Adrenal gland (tissue), 5 donors: ENCODE measurements around the gene ANO10.

Experiments
- CTCF ChIP-seq, 6 experiments: fragments of 450-650 bp in 4 of 6; fragments of 200-600 bp in 2 of 6; sonication (generic) in 1 of 6; IDR thresholded peaks; 1 replicate in 5 of 6; 2 replicates in 1 of 6; pipeline versions ENCODE4 v1.5.1 to v1.8.0; 2016 to 2021; ENCODE audit warnings: antibody characterized with exemption in 6 of 6, mild to moderate bottlenecking in 2 of 6, moderate library complexity in 1 of 6
- POLR2A ChIP-seq, 2 donors: fragments of 450-650 bp; IDR thresholded peaks; one replicate each; pipeline ENCODE4 v1.6.1; 2017; ENCODE audit warnings: antibody characterized with exemption in 2 of 2, mild to moderate bottlenecking in 2 of 2, moderate library complexity in 1 of 2
- donor health status: DM: no; HTN: no; CAD: no.

GRCh38 chr3:43540624-43541023, 81.2 kb downstream of the ANO10 start:
- TF ChIP-seq CTCF (IDR thresholded peaks at IDR 0.05), result no peak
- TF ChIP-seq POLR2A (IDR thresholded peaks at IDR 0.05), result no peak
